DOHH2 (cell line): Measurements from ENCODE around the gene CTTNBP2.

ENCODE experiments used
- CTCF ChIP-seq: fragments of 200-600 bp; sonication (generic); IDR thresholded peaks from one replicate; pipeline ENCODE4 v1.5.1; 2014; ENCODE audit warnings: antibody characterized with exemption, mild to moderate bottlenecking, low read depth, low read length; ENCODE audit not compliant: poor library complexity, severe bottlenecking
- EZH2phosphoT487 ChIP-seq: fragments of 200-600 bp; sonication (generic); IDR thresholded peaks from 2 replicates; pipeline ENCODE4 v1.6.1; 2017; ENCODE audit warnings: borderline replicate concordance, mild to moderate bottlenecking, antibody characterized with exemption, low read length, moderate library complexity, mixed read lengths

- TF ChIP-seq CTCF (no peak), EZH2phosphoT487 (no peak)
These were observed 3.9 kb downstream of the CTTNBP2 start for GRCh38 chr7:117869374-117869773.
